Measurements from ENCODE around the gene PRB2. TPM values are rescaled to one million over a fixed set of nuclear protein-coding genes. Genes with fewer than 3 reads are reported as not detected.

PRB2 gene
- total RNA-seq, 2 donors from 2014 or later, result not detected

- Mint-ChIP-seq H3K27me3 (ENCODE audit: low read depth) (no peaks in the 10 kb centered on the region), H3K4me3 (no peak overlapping the region), H3K36me3 (ENCODE audit: insufficient read depth in 2 of 2) (no peaks in the 10 kb centered on the region), H3K27ac (no peak overlapping the region), H3K9me3 (peaks cover 2% of the 10 kb centered on the region in 2 donors), H3K4me1 (ENCODE audit: low read depth) (no peaks in the 10 kb centered on the region)
- DNase-seq, result no peak
- no peak for ATAC-seq (replicated peaks in 1 of 2)
Observed at GRCh38 chr12:11347810-11348209, 47.6 kb downstream of the PRB2 start.

- Mint-ChIP-seq H3K9me3 (peaks cover 2% of the 10 kb centered on the region in 2 donors), H3K36me3 (ENCODE audit: insufficient read depth in 2 of 2) (peaks cover 0 to 3% of the 10 kb centered on the region in 2 donors), H3K27ac (no peak overlapping the region), H3K27me3 (ENCODE audit: low read depth) (no peaks in the 10 kb centered on the region), H3K4me3 (no peak overlapping the region), H3K4me1 (ENCODE audit: low read depth) (no peaks in the 10 kb centered on the region)
- no peak for ATAC-seq (replicated peaks in 1 of 2)
- DNase-seq, result no peak
Observed at GRCh38 chr12:11344500-11344899, 50.9 kb downstream of the PRB2 start.

Other genes starting within 250 kb of the PRB2 start
- 10 to 100 TPM; 10.1 to 10.9 TPM for gene SMIM10L1, start 224.4 kb downstream of the PRB2 start, total RNA-seq
- gene TAS2R42, start 208.6 kb downstream of the PRB2 start, total RNA-seq, result not detected
- not detected for gene PRB3, start 125.9 kb downstream of the PRB2 start, total RNA-seq
- gene PRB4, start 85.1 kb downstream of the PRB2 start, total RNA-seq, result not detected

All from activated T-cell treated with anti-CD3 and anti-CD28 coated beads, Interleukin-2, amount 50 U/mL, for 72 hours (primary cell).